Bronchial epithelial cell (primary cell): ENCODE data around the gene MAF. TPM values are rescaled to one million over a fixed set of nuclear protein-coding genes. Genes with fewer than 3 reads are reported as not detected.

ENCODE experiments used
- DNase-seq: peaks from one replicate; pipeline ENCODE4 v3.0.0-alpha.2; 2010; ENCODE audit warnings: low read depth
- FAIRE-seq: peaks from 2 replicates; lab custom pipeline; 2011; peaks lifted over from hg19 to GRCh38; lab: Jason Lieb, UNC
- H3K27me3 ChIP-seq: 2 replicates; pipeline ENCODE4 v1.5.1; 2011; ENCODE audit warnings: low read length; ENCODE audit not compliant: control insufficient read depth, insufficient read depth
- H3K36me3 ChIP-seq: 2 replicates; pipeline ENCODE4 v1.5.1; 2011; ENCODE audit warnings: low read length; ENCODE audit not compliant: control insufficient read depth, insufficient read depth
- H3K4me3 ChIP-seq: 2 replicates; pipeline ENCODE4 v1.5.1; 2011; ENCODE audit warnings: mild to moderate bottlenecking, low read depth, low read length, control low read depth
- total RNA-seq: library from RNA; depleted of rRNA; stranded (reverse); fragments of >200 nt; gene quantifications from 2 replicates; pipeline ENCODE4 v1.2.1, GENCODE V29; 2014
- TF ChIP-seq, protein P1 (sequence below): IDR thresholded peaks from 2 replicates; pipeline ENCODE4 v1.5.1; 2011; ENCODE audit warnings: mild to moderate bottlenecking, moderate library complexity, low read length, control low read depth, inconsistent platforms; ENCODE audit not compliant: insufficient read depth, severe bottlenecking

Gene MAF
- total RNA-seq, 1 donor from 2014 or later, result 6.3 TPM

DNA sequence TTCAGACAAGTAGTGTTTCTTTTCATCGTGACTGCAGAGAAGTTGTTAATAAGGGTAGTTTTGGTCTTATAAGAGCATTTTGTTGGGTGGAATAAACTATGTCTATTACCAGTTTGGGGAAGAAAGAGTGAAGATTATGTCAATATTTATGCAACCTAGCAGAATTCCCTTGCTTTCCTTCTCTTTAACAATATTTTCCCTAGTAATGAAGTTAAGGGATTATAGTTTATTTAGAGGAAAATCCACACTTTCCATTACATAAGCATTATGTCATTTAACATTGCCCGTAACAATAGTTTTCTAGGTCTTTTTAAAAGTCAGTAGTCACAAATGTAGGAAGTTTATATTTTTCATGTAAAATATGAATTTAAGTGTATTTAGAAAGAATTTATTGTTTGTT, 2.5 kb upstream of the MAF start:
- DNase-seq, result no peak
- no peaks in the 10 kb centered on the region for H3K27me3 ChIP-seq
- TF ChIP-seq, protein P1, sequence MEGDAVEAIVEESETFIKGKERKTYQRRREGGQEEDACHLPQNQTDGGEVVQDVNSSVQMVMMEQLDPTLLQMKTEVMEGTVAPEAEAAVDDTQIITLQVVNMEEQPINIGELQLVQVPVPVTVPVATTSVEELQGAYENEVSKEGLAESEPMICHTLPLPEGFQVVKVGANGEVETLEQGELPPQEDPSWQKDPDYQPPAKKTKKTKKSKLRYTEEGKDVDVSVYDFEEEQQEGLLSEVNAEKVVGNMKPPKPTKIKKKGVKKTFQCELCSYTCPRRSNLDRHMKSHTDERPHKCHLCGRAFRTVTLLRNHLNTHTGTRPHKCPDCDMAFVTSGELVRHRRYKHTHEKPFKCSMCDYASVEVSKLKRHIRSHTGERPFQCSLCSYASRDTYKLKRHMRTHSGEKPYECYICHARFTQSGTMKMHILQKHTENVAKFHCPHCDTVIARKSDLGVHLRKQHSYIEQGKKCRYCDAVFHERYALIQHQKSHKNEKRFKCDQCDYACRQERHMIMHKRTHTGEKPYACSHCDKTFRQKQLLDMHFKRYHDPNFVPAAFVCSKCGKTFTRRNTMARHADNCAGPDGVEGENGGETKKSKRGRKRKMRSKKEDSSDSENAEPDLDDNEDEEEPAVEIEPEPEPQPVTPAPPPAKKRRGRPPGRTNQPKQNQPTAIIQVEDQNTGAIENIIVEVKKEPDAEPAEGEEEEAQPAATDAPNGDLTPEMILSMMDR, result no peak
- H3K36me3 ChIP-seq, result no peaks in the 10 kb centered on the region
- FAIRE-seq, result no peak
- H3K4me3 ChIP-seq, result no peak overlapping the region

DNA sequence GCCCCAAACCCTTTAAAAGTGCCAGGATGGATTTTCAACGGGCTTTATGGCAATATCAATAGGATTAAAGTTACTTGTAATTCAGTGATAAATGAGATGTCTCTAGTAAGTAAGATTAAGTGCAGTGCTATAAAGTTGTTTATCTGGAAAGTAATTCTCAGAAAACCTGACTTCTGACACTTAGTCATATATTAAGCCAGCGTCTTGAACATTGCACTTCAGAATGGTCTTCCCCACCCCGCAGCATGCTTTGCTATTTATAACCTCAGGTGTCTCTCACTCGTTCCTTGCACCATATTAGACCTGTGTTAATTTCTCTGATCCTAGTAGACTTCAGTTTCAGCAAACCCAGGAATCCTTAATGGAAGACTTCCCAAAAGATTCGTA, 2.1 kb upstream of the MAF start:
- H3K27me3 ChIP-seq, result no peaks in the 10 kb centered on the region
- no peak overlapping the region for H3K4me3 ChIP-seq
- no peak for DNase-seq
- H3K36me3 ChIP-seq, result no peaks in the 10 kb centered on the region
- no peak for FAIRE-seq
- TF ChIP-seq, protein P1, result no peak

DNA sequence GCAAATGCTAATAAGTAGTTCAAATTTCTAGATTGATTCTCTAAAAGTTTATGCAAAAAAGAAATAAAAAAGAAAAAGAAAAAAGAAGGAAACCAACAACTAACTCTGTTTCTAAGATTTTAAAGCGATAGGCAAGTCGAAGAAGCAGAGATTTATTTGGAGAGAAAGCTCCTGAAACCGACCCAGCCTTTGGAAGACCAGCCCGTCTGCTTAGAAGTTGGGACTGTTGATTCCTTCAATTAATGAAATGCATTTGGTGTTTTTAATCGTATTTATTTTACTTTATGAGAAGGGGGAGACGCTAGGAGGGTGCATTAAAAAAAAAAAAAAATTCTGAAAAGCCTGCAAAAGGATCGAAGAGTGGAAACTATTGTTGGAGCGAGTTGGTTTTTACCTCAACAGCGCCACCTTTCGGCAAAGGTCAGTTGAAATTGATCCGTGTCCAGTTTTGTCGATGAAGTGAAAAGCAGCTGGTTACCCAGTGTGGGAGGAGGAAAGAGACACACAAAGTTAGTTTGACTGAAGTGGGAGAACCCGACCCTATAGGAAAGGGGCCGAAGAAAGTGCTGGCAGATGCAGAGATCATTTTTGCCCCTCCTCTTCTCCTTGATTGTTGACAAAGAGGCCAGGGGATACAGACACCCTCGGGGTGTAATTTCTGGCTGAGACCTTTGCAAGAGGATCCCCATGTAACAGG, 1.5 kb upstream of the MAF start:
- FAIRE-seq (peak; percentile 50), DNase-seq (peak; percentile 74)
- Histone ChIP-seq H3K4me3 (peak overlapping the region; percentile 54), H3K27me3 (no peaks in the 10 kb centered on the region), H3K36me3 (no peaks in the 10 kb centered on the region)
- TF ChIP-seq, protein P1, result peak; percentile 74

DNA sequence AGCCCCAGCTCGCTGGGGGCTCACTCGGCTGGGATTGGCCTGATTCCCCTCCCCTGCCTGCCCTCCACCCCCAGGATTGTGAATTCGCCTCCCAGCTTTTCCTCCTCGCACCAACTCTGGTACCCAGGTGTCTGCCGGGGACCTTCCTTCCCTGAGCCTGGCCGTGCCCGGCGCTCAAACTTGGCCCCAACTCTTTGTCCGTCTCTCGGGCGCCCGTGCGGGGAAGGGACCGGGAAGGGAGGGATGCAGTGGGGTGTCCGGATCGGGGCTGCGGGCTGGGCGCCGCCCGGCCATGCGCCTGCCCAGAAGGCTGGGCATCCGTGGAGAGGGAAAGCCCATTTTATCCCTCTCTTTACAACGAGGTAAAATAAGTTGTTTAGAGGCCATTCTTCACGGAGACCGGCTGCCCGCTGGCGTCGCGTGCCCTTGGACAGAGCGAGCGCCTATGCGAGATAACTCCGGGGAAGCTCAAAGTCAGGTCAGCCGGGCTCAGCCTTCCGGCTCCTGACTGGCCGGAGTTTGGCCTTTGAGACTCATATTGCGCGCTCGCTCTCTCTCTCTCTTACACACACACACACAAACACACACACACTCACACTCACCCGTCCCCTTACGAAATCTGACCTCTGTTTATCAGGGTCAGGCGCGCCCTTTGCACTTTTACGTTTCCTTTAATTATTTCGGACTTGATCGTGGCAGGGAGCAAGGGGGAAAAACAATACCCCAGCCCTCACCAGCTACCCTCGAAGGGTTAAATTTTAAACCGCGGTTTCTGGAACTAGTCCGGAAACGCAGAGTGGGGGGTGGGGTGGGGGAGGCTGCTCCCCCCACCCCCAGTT, 774 bp upstream of the MAF start:
- Histone ChIP-seq H3K36me3 (no peaks in the 10 kb centered on the region), H3K27me3 (no peaks in the 10 kb centered on the region), H3K4me3 (peak overlapping the region; percentile 54)
- DNase-seq, result peak; percentile 21
- FAIRE-seq, result no peak
- TF ChIP-seq, protein P1, result no peak

DNA sequence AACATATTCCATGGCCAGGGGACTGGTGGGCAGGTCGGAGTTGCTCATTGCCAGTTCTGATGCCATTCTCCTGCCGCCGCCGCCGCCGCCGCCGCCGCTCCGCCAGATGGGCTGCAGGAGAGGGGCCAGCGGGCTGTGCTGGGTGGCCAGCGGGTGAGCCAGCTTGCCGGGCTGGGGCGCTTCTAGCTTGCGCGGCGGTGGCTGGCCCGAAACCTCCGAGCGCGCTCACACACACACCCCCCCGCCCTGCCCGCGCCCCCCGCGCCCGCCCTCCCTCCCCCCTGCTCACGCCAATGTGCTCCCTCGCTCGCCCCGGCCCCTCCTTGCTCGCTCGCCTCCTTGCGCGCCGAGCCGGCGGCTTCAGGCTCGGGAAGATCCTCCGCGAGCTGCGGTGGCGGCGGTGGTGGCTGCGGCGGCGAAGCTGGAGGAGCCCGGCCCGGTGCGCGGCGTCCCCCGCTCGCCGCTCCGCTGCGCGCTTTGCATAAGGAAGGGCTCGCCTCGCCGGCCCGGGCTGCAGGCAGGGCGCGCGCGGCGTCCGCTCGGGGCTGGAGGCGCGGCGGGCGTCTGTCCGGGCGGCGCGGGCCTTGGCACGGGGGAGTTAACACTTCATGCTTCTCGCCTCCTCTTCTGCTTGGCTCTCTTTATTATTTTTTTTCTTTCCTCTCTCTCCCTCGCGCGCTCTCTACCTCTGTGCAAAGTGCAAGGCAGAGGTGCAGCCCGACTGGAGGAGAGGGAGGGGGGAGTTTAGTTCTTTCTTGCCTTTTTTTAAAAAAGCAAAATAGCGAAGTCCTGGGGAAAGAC, 500 bp downstream of the MAF start:
- Histone ChIP-seq H3K27me3 (no peaks in the 10 kb centered on the region), H3K36me3 (no peaks in the 10 kb centered on the region), H3K4me3 (peak overlapping the region; percentile 54)
- DNase-seq (no peak), FAIRE-seq (no peak)
- TF ChIP-seq, protein P1, result no peak
